ENCODE results near the gene KDM6B.
A peak's percentile ranks its signal among the peaks of the same experiment; 100 is the strongest.

KDM6B gene

GRCh38 chr17:7835814-7836595, 2.0 kb downstream of the KDM6B start:
- Histone ChIP-seq H3K23ac (ENCODE audit: low read length in 2 of 2) (peak overlapping the region in 1 of 2 experiments; percentile 76), H3K18ac (ENCODE audit: low read depth in 1 of 2, low read length in 2 of 2) (peak overlapping the region; percentile 96 to 99), H3K4me2 (ENCODE audit: low read length, poor library complexity, severe bottlenecking) (peak overlapping the region; percentile 99), H2BK5ac (ENCODE audit: low read depth, low read length, poor library complexity, severe bottlenecking) (peak overlapping the region; percentile 49), H3K36me3 (ENCODE audit: control insufficient read depth in 1 of 2, insufficient read depth in 2 of 2, low read depth in 1 of 2, low read length in 2 of 2) (peaks cover 3 to 9% of the 10 kb centered on the region in 2 experiments), H3K4me1 (ENCODE audit: control insufficient read depth, insufficient read depth, low read depth, low read length) (peaks cover 31% of the 10 kb centered on the region), H3K27me3 (ENCODE audit: control insufficient read depth in 1 of 2, insufficient read depth in 1 of 2, low read length in 2 of 2) (peaks cover 10 to 20% of the 10 kb centered on the region in 2 experiments), H4K8ac (ENCODE audit: low read length) (peak overlapping the region; percentile 83), H2AK5ac (ENCODE audit: low read length, severe bottlenecking) (no peak overlapping the region), H2BK12ac (ENCODE audit: low read length in 2 of 2) (peak overlapping the region; percentile 43 to 96), H4K91ac (ENCODE audit: low read length) (peak overlapping the region; percentile 88), H2BK15ac (ENCODE audit: low read depth, poor library complexity, severe bottlenecking) (peak overlapping the region; percentile 91), H2BK120ac (ENCODE audit: low read depth, low read length) (peak overlapping the region; percentile 95), H3K14ac (ENCODE audit: low read length in 2 of 2) (peak overlapping the region in 1 of 2 experiments; percentile 97), H3K4me3 (ENCODE audit: insufficient read depth in 1 of 2, low read depth in 1 of 2, low read length in 2 of 2) (peak overlapping the region; percentile 75 to 97), H3K27ac (ENCODE audit: low read length, poor library complexity, severe bottlenecking) (peak overlapping the region; percentile 90), H3K4ac (ENCODE audit: low read depth in 1 of 2, low read length in 2 of 2) (peak overlapping the region; percentile 69 to 91), H3K9ac (ENCODE audit: low read length) (peak overlapping the region; percentile 98), H2AFZ (ENCODE audit: low read depth, low read length) (peak overlapping the region; percentile 16), H3K9me3 (ENCODE audit: control insufficient read depth, low read length) (no peaks in the 10 kb centered on the region), H3K79me1 (replicated peaks; ENCODE audit: low read length, poor library complexity, severe bottlenecking) (peaks cover 12% of the 10 kb centered on the region)
- WGBS, result under 1% methylated on average over 60 of the region's 61 CpGs
- DNase-seq, result peak; percentile 91

DNA sequence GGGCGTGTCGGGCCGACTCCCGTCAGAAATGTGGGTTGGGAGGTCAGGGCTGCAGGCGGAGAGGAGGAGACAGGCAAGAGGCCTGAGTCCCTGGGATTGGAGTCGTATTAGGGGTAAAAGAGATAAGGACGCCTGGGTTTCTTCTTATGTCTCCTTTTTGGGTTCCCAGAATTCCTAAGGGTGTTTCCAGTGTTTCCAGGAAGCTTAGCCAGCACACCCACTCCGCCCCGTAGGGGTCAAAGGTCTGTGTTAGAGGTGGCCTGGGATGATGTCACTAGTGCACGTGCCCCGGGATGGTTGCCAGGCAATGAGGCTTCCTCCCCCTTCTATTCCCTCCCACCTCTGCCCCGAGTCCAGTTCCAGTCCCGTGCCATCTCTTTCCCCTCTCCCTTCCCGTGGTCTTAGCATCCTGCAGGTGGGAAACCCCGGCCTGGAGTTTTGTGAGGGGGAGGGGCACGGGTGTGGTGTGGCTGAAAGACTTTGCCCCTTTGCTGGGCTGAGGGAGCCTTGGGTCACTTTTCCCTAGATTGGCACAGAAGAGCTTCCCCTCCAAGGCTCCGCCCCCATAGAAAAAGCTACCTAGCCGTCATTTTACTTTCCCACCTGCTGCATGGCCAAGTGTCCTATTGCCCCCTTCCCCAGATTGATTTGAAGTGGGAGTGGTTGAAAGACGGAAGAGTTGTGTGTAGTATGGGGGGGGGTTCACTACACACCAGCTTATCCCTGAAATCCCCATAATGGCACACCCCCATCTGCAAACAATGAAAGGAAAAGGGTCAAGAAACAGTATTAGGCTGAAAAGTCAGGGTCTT, 2.8 kb downstream of the KDM6B start:
- Histone ChIP-seq H4K91ac (ENCODE audit: low read length) (peak overlapping the region; percentile 88), H2AFZ (ENCODE audit: low read depth, low read length) (peak overlapping the region; percentile 16), H2BK120ac (ENCODE audit: low read depth, low read length) (peak overlapping the region; percentile 95), H2BK15ac (ENCODE audit: low read depth, poor library complexity, severe bottlenecking) (peak overlapping the region; percentile 91), H3K4me1 (ENCODE audit: control insufficient read depth, insufficient read depth, low read depth, low read length) (peaks cover 36% of the 10 kb centered on the region), H3K4me2 (ENCODE audit: low read length, poor library complexity, severe bottlenecking) (peak overlapping the region; percentile 99), H3K18ac (ENCODE audit: low read depth in 1 of 2, low read length in 2 of 2) (peak overlapping the region; percentile 96 to 99), H2BK12ac (ENCODE audit: low read length in 2 of 2) (peak overlapping the region; percentile 49 to 65), H3K79me1 (replicated peaks; ENCODE audit: low read length, poor library complexity, severe bottlenecking) (peaks cover 12% of the 10 kb centered on the region), H2AK5ac (ENCODE audit: low read length, severe bottlenecking) (peak overlapping the region; percentile 70), H3K9ac (ENCODE audit: low read length) (peak overlapping the region; percentile 98), H2BK5ac (ENCODE audit: low read depth, low read length, poor library complexity, severe bottlenecking) (peak overlapping the region; percentile 9), H4K8ac (ENCODE audit: low read length) (peak overlapping the region; percentile 68), H3K36me3 (ENCODE audit: control insufficient read depth in 1 of 2, insufficient read depth in 2 of 2, low read depth in 1 of 2, low read length in 2 of 2) (peaks cover 3 to 12% of the 10 kb centered on the region in 2 experiments), H3K14ac (ENCODE audit: low read length in 2 of 2) (no peak overlapping the region), H3K23ac (ENCODE audit: low read length in 2 of 2) (peak overlapping the region in 1 of 2 experiments; percentile 76), H3K4ac (ENCODE audit: low read depth in 1 of 2, low read length in 2 of 2) (peak overlapping the region; percentile 69 to 91), H3K27ac (ENCODE audit: low read length, poor library complexity, severe bottlenecking) (peak overlapping the region; percentile 90), H3K9me3 (ENCODE audit: control insufficient read depth, low read length) (no peaks in the 10 kb centered on the region), H3K27me3 (ENCODE audit: control insufficient read depth in 1 of 2, insufficient read depth in 1 of 2, low read length in 2 of 2) (peaks cover 2 to 13% of the 10 kb centered on the region in 2 experiments), H3K4me3 (ENCODE audit: insufficient read depth in 1 of 2, low read depth in 1 of 2, low read length in 2 of 2) (peak overlapping the region; percentile 75 to 97)
- WGBS, result 0% methylated on average over 9 of the region's 19 CpGs
- peak; percentile 99 for DNase-seq

DNA sequence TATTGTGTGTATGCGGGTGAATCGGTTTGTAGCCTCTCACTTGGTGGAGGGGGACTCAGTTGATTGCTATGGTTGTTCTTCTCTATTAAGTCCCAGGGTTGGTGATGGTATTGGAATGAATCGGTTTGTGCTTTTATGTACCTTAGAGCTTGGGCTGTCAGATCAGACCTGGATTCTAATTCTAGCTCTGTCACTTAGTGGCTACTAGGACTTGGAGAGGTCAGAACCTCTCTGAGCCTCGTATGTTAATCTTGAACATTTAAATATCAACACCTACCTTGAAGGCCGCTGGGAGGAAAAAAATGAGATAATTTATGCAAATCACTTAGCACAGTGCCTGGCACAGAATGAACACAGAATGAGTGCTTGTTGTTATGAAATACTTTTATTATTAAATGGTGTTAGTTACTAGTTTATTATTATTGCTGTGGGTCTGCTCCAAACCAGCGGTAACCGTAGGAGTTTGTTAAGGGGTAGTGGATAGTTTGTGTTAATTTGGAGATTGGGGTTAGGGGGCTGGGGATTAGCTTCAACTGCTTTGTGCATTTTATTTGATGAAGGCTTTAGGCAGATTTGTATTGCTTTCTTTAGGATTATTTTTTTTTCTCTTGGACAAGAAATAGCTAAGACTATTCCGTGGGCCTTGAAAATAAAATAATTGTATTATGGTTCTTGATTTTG, 3.5 kb downstream of the KDM6B start:
- H3K9me3 ChIP-seq (ENCODE audit: control insufficient read depth, low read length), result no peaks in the 10 kb centered on the region
- peak overlapping the region; percentile 56 for H3K27ac ChIP-seq (ENCODE audit: low read length, poor library complexity, severe bottlenecking)
- no peak overlapping the region for H4K8ac ChIP-seq (ENCODE audit: low read length)
- no peak for DNase-seq
- H3K18ac ChIP-seq (ENCODE audit: low read depth in 1 of 2, low read length in 2 of 2), result peak overlapping the region in 1 of 2 experiments; percentile 69
- peak overlapping the region; percentile 57 for H2BK120ac ChIP-seq (ENCODE audit: low read depth, low read length)
- H4K91ac ChIP-seq (ENCODE audit: low read length), result no peak overlapping the region
- peak overlapping the region; percentile 98 for H3K9ac ChIP-seq (ENCODE audit: low read length)
- 9% methylated on average over 6 of the region's 8 CpGs for WGBS
- H2BK12ac ChIP-seq (ENCODE audit: low read length in 2 of 2), result peak overlapping the region; percentile 49 to 65
- peak overlapping the region in 1 of 2 experiments; percentile 78 for H3K4ac ChIP-seq (ENCODE audit: low read depth in 1 of 2, low read length in 2 of 2)
- H3K4me3 ChIP-seq (ENCODE audit: insufficient read depth in 1 of 2, low read depth in 1 of 2, low read length in 2 of 2), result peak overlapping the region; percentile 24 to 97
- H2AFZ ChIP-seq (ENCODE audit: low read depth, low read length), result no peak overlapping the region
- peaks cover 12% of the 10 kb centered on the region for H3K79me1 ChIP-seq (replicated peaks; ENCODE audit: low read length, poor library complexity, severe bottlenecking)
- H2BK5ac ChIP-seq (ENCODE audit: low read depth, low read length, poor library complexity, severe bottlenecking), result no peak overlapping the region
- peaks cover 38% of the 10 kb centered on the region for H3K4me1 ChIP-seq (ENCODE audit: control insufficient read depth, insufficient read depth, low read depth, low read length)
- H3K36me3 ChIP-seq (ENCODE audit: control insufficient read depth in 1 of 2, insufficient read depth in 2 of 2, low read depth in 1 of 2, low read length in 2 of 2), result peaks cover 3 to 12% of the 10 kb centered on the region in 2 experiments
- no peak overlapping the region for H3K23ac ChIP-seq (ENCODE audit: low read length in 2 of 2)
- H2AK5ac ChIP-seq (ENCODE audit: low read length, severe bottlenecking), result peak overlapping the region; percentile 70
- no peak overlapping the region for H2BK15ac ChIP-seq (ENCODE audit: low read depth, poor library complexity, severe bottlenecking)
- no peak overlapping the region for H3K14ac ChIP-seq (ENCODE audit: low read length in 2 of 2)
- H3K4me2 ChIP-seq (ENCODE audit: low read length, poor library complexity, severe bottlenecking), result peak overlapping the region; percentile 99
- peaks cover 0 to 6% of the 10 kb centered on the region in 2 experiments for H3K27me3 ChIP-seq (ENCODE audit: control insufficient read depth in 1 of 2, insufficient read depth in 1 of 2, low read length in 2 of 2)

Measured in mesenchymal stem cell (in vitro differentiated cells and primary cell).